Cardiac atrium fibroblast (primary cell): ENCODE results near the gene CMC1. TPM values are rescaled to one million over a fixed set of nuclear protein-coding genes. Genes with fewer than 3 reads are reported as not detected.

Source experiments
- total RNA-seq: library from RNA; depleted of rRNA; stranded (reverse); fragments of >200 nt; gene quantifications from 2 replicates; pipeline ENCODE4 v1.2.3, GENCODE V29; 2015

CMC1 gene
- 8.1 and 12.0 TPM in 2 replicates for total RNA-seq

GRCh38 chr3:28241221-28242160 lies at the start of gene CMC1:
CMC1 (plus strand) TSS chr3:28241619; CDS start chr3:28241794, 175 bp downstream.

GRCh38 chr3:28348629-28349468 lies 107.4 kb downstream of the CMC1 start, which contains the start of the genes AZI2 and ZCWPW2:
AZI2 (minus strand) TSS chr3:28348824; CDS start chr3:28340617, 8,207 bp downstream.
ZCWPW2 (plus strand) TSS chr3:28348721; CDS start chr3:28413069, 64,348 bp downstream.

Other genes starting within 250 kb of the CMC1 start
- gene ZCWPW2, start 107.1 kb downstream of the CMC1 start, total RNA-seq, result 0.36 and 0.65 TPM in 2 replicates
- gene AZI2, start 107.2 kb downstream of the CMC1 start, total RNA-seq, result 49.1 and 50.9 TPM in 2 replicates